HG03342 (cell line): ENCODE results near the gene RPAIN.

Experiments used
- ATAC-seq: cut with Tn5 transposase; IDR thresholded peaks from one replicate; pipeline ENCODE4 v1.9.1; 2021; ENCODE audit warnings: mild to moderate bottlenecking, moderate library complexity; ENCODE audit not compliant: unreplicated experiment

RPAIN gene, protein sequence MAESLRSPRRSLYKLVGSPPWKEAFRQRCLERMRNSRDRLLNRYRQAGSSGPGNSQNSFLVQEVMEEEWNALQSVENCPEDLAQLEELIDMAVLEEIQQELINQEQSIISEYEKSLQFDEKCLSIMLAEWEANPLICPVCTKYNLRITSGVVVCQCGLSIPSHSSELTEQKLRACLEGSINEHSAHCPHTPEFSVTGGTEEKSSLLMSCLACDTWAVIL

DNA sequence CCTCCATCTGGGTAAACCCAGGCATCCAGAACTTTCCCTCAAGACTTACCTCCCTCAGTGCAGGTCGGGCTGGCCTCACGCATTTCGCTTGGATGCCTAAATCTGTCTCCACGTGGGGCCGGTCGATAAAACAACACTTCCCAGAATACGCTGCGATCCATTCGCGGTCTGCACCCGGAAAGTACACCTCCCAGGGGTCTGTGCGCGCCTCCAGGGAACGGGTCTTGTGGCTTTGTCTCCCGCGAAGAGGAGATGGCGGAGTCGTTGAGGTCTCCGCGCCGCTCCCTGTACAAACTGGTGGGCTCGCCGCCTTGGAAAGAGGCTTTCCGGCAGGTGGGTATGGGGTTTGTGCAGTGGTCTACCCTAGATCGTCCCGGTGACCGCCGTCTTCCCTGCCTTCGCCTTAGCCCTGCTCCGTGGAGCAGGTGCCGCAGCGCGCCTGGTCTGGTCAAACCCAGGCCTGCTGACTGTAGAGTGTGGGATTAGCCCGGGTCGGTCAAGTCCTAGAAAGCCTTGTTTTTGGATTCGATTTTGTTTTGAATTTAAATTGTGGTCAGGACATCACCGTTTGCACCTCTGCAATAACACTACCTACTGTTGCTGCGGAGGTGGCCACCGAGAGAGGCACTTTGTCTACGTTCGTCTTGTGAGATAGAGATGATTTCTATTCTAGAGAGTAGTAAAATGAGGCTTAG, at the start of gene RPAIN:
Gene RPAIN, plus strand, starts transcription at position 224 of the 695 bp plus-strand sequence. Its CDS starts 29 bp downstream, at position 253.
- peak; percentile 49 for ATAC-seq

DNA sequence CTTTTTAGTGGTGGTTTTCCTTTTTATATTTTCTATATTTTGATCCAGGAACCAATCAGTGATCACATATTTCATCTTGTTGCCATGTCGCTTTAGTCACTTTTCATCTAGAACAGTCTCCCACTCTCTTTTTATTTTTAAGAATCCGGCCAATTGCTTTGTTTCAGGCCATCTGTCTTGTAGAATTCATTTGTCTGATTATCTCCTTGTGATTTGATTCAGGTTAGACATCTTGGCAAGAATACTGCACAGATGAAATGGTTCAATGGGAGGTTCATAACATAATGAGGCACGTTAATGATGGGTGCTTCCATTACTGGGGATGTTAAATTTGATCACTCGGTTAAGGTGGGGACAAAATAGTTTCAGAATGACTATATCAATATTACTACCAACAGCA, 49.6 kb upstream of the RPAIN start:
- no peak for ATAC-seq

DNA sequence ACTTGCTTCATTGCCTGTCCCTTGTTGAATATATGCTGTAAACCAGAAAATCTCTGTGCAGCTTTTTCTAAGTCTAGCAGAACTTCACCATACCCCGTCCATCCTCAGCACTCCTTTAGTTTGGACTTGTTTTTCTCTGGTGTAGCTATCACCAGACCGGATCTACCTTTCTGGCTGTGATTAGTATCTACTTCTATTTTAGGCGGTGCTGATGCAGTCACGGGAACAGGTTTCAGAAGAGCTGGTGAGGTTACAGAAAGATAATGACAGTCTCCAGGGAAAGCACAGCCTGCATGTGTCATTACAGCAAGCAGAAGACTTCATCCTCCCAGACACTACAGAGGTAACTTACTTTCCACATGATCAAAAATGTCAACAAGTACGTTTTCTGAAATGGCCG, 46.9 kb upstream of the RPAIN start:
- ATAC-seq, result no peak

DNA sequence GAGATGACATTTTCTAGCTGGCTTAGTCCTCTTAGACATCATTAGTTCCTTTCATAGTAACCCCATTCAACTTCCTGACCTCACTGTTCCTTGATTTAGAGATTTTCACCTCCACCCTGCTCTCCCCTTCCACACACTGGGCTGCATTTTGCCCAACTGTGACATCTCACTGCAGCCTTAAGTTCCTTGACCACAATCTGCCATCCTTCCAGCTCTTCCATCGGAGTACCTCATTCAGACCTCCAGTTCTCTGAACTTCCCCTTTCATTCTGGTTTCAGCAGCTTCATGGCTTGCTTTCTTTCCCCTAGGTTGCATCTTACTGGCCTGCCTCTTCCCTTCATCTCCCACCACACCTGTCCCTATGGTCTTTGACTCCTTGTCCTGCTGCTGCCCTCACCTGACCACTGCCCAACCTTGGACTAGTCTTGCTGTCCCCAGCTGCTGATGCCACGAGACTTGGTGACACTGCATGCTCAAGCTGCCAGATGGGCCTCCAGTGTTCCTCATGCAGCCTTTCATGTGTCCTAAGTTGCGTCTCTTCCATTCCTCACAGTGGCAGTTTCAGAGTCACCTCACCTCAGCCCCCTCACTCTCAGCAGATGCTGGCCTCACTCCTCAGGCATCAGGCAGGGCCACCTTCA, 41.3 kb upstream of the RPAIN start:
- no peak for ATAC-seq

DNA sequence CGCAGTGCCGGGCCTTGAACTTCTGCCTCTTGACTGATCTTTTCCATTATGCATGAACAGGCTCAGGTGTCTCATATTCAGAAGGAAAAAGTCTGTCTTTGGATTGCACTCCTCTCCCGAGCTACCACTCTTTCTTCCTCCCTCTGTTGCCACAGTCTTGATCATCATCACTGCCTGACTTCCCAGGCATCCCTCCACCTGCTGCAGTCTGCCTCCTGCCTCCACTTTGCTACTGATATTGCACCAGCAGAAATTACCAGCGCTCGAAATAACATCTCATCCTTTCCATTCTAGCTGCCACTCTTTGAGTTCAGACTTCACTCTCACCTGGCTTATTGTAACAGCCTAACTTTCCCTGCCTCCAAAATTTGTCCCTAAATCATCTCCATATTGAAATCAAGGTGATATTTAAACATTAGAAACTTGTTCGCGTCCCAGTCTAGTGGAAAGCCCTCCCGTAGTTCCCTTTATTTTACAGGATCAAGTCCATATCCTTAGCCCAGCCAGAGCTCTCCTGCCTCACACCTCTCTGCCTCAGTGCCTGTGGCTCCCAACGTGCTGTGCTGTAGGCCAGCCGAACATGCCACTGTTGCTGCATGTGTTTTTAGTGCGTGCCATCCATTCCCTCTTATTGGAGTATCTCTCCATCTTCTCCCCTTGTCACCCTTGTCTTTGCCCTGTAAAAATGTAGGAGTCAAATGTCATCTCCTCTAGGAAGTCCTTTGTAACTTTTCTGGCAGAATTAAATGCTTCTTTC, 40.5 kb upstream of the RPAIN start:
- no peak for ATAC-seq

DNA sequence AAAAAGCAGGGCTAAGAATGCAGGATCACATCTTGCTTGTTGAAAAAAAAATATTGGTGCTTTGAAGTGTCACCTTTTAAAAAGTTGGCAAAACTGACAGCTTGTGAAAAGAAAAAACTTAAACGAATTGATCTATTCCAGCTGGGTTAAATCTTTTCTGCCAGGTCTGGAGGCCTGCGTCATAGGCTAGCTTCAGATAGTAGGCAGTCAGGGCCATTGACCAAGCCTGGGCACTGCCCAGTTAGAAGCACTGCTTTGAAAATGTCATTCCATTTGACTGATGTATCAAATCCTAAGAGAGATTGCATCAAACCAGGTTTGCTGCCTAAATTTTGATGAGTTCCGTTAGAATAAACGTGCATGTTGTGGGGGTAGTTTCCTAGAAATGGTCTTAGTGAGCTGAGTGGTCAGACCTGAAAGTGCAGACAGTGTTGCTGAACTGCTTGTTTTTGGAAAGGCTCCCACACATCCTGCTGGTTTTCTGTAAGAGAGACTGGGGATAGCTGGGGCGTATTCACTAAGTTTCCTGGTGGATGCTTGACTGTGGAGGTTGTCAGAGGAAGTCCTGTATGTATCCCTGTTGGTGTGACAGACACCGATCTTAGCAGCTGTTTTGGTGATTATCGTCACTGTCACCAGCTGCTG, 39.4 kb upstream of the RPAIN start:
- no peak for ATAC-seq

DNA sequence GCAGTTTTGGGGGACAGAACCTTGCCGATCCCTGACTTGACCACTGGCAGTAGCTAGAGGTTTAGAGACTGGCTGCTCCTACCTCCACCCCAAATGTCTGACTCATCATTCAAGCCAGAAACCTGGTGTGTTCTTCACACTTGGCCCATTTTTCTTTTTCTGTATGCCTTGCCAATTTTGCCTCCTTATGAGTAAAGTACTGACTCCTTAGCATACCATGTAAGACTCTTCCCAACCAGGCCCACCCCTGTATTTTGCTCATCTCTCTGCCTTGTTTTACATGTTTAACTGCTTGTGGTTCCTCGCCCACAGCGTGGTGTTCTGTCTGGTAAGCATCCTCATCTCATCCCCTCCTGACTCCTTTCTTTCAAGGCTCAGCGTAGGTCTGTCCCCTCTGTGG, 38.4 kb upstream of the RPAIN start:
- ATAC-seq, result no peak

DNA sequence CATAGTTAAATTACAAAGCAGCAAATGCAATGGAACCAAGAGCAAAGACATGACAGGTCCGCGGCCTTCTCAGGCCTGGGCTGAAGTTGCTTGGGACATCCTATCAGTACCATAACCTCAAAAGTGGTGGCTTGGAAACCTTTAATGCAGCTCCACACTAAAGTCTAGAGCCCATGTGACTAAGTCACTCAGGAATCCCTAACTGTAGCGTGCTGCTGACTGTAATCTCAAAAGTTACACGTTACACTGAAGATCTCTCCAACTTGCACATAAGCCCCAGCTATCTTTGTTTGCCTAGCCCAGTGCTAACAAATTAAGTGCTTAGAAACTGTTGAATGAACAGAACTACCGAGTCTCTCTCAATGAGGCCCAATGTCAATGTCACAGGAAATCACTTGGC, 28.3 kb upstream of the RPAIN start:
- ATAC-seq, result no peak

DNA sequence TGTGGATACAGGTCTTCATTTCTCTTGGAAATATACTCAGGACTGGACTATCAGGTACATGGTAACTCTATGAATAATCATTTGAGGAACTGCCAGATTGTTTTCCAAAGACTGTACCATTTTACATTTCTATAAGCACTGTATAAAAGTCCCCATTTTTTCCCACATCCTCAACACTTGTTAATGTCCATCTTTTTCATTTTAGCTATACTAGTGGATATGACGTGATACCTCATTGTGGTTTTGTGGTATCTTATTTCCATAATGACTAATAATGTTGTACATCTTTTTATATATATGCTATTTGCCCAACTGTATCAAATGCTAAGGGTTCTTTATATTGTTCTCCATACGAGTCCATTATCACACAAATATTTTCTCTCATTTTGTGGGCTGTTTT, 23.4 kb upstream of the RPAIN start:
- no peak for ATAC-seq

DNA sequence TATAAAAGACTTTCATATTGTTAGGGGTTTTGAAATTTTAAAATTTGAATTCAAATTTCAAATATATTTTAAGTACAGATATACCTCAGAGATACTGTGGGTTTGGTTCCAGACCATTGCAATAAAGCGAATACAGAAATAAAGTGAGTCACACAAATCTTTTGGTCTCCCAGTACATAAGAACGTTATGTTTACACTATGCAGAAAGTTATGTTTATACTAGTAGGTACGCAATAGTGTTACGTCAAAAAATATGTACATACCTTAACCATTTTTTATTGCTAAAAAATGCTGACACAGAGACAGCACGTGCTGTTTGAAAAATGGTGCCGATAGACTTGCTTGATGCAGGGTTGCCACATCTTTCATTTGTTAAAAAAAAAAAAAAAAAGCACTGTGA, 20.2 kb upstream of the RPAIN start:
- no peak for ATAC-seq

DNA sequence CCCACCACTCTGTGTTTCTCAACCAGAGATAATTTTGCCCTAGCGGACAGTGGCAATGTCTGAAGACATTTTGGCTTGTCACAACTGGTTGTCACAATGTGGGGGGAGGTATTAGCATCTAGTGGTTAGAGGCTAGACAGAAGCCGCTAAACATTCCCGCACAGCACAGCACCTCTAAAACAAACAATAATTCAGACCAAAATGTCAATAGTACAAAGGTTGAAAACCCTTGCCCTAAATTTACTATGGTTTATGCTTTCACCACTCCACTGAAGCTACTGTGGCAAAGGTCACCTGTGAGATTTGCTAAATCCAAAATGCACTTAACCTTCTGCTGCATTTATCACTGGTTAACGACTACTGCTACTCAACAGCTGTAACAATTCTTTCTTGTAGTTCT, 14.6 kb upstream of the RPAIN start:
- ATAC-seq, result no peak

DNA sequence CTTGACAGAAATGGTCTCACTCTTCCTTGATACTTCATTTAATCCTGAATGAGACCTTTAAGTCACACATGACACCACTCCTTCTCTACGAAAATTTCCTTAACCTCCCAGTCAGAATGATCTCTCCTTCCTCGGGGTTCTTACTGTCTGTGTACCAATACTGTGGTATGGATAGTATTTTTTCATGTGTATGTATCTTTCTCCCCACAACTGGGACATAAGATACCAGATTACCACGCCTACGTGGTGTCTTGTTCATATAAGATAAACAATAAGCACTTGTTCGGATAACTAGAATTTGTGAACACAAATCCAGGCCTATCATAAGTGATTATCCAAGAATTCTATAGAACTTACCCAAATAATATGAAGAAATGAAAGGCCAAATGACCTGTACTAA, 11.8 kb upstream of the RPAIN start:
- no peak for ATAC-seq

DNA sequence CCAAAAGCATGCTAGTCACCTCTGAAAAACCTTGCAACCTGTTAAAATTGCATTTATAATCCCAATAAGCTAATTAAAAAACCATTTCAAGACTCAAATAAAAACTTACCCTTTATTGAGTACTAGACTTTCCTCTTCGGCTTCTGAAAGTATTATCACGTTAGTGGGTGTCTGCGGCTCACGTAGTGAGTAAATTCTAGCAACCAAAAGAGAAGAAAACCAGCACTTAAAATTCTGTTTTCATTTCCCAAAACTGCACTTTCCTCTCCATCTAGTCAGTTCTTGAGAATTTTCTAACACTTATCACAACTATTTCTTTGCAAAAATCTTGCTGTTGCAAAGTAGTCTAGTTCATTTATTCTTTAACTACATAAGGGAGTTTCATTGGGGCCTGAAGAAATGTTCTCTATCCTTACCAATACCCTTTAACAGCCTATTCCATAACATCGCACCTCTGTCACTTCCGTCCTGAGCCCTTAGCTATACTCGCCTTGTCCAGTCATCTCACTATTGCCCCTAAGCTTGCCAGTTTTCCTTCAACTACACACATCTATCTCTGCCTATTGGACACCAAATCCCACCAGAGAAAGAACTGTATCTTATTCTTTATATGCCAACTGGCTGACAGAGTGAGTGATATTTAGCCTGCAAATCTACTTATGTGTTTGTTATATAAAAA, 9.2 kb upstream of the RPAIN start:
- no peak for ATAC-seq

DNA sequence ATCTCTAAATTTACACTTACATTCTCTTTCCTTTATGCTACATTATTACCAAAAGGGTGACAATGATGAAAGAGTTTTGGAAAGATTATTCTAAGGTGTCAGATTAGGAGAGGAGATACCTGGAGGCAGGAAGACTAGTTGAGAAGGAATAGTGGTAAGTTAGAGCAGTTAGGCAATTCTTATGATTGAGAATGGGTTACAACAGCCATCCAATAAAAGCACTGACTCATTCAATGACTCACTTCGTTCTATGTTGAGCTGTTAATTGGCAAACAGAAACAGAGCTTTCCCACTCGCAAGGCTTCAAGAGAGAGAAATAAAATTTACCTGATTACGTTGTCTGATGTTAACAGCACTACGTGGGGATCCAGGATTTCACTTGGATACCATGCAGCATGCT, 6.3 kb upstream of the RPAIN start:
- no peak for ATAC-seq

DNA sequence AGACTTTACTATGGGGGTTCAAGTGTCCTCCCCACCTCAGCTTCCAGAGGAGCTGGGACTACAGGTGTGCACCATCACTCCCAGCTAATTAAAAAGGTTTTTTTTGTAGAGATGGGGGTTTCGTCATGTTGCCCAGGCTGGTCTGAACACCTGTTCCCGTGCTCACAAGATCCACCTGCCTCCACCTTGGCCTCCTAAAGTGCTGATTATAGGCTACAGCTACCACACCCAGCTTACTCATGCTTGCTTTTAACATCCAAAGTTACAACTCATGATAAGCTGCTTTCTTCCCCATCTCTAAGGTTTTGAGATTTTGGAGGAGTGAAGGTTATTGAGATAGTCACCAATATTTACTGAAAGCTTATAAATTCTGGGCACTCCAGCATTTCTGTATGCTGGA, 3.1 kb upstream of the RPAIN start:
- no peak for ATAC-seq

DNA sequence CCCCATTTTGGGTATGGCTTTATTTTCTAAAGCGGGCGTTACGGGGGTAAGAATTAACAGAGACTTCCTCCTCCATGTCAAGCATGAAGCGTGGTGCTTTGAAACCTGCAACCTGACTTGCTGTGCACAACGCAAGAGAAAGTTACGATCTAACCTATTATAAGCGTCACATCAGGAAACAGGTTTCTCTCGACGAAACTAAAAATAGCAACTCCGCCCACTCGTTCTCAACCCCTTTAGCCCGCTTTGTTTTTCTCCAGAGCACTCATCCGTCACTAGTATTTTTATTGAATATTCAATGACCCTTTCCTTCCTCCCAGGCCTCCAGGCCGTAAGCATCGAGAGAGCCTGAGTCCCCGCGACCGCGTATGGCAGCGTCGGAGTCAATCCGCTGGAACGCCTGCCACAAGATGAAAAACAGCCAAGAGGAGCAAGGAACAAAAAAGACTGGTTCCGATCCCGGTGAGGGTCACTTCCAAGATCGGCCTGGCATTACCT, 1.1 kb upstream of the RPAIN start:
- ATAC-seq, result peak; percentile 38

DNA sequence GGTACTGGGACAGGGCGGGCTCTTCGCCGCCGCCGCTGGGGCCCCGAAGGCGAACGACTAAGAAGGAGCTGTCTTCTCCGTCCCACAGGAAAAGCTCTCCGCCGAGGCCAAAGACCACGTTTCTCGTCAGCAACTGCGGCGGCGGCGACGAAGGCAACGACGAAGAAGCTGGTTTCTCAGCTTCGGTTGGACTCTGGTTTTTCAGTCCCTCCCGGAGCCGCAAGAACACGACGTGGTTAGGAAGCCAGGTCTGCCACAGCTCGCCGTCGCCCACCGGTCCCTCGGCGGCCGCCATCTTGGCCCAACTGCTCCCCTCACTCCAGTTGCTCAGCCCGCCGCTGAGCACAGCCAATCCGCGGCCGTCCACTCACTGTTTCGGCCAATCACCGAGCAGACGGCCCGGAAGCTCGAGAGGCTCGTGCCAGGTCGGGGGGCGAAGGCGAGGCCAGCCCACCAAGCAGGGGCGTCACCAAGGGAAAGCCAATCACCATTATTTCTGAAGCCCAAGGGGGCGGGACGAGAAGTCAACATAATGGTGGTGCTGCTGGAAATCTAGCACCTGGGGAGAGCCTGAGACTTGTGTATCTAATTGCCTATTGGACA, 525 bp upstream of the RPAIN start, which contains the start of gene NUP88:
Gene NUP88, minus strand, starts transcription at position 307 of the 603 bp plus-strand sequence. Its CDS starts 12 bp downstream, at position 295.
- ATAC-seq, result peak; percentile 87

DNA sequence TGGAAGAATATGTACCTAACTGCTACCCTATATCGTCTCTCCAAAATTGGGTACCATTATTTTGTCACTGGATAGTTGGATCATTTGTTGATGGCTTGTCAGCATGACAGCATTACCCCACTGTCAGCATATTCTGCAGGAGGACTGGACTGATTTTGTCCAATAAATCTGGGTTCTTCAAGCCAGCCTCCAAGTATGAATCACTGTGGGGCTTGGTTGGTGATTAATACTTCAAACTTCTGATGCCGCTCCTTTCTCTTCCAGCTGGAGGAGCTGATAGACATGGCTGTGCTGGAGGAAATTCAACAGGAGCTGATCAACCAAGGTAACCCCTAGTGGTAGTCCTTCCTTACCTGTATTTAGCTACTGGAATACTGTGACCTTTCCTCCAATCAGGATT, 2.5 kb downstream of the RPAIN start:
- ATAC-seq, result no peak

DNA sequence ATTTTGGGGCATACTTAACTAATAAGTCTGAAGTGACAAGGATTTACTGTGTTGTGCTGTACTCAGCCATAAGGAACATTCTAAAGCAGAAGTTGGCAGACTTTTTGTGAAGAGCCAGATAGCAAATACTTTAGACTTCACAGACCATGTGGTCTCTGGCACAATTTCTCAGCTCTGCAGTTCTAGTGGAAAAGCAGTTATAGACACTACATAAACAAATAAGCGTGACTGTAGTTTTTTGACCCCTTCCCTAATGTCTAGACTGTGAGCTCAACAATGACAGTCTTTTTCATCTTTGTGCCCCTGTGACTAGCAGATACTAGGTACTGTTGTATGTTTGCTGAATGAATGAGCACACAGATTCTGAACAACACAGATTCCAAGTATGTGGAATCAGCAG, 4.9 kb downstream of the RPAIN start:
- no peak for ATAC-seq

DNA sequence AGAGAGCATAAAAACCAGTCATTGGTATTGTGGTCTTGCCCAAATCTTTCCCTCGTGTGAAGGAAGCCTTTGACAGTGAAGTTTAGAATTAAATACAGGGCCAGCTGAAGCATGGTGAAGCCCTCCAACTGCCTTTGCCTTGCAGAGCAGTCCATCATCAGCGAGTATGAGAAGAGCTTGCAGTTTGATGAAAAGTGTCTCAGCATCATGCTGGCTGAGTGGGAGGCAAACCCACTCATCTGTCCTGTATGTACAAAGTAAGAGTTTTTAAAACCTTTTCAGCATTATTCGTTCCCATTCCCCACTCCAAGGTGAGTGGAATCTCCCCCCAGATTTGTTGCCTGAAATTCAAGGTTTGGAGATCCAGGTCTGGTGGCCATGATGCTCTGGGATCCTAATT, 5.8 kb downstream of the RPAIN start:
- ATAC-seq, result no peak
